K562 (cell line): ENCODE data around the gene PSMD4.

ENCODE experiments used
- CTCF ChIP-seq, 3 experiments: IDR thresholded peaks in 2 of 3; conservative IDR thresholded peaks in 1 of 3; 2 replicates each; pipeline ENCODE4 v1.5.1; 2011 to 2012; ENCODE audit warnings: low read length in 3 of 3, mild to moderate bottlenecking in 3 of 3, control low read depth in 2 of 3, improper control_type of control experiment in 1 of 3, inconsistent platforms in 1 of 3, low read depth in 1 of 3, mixed read lengths in 1 of 3, moderate library complexity in 1 of 3; ENCODE audit not compliant: insufficient read depth in 2 of 3
- DACH1 ChIP-seq: fragments of 450-650 bp; IDR thresholded peaks from 2 replicates; pipeline ENCODE4 v1.6.1; 2018; ENCODE audit not compliant: partially characterized antibody
- GABPB1 ChIP-seq: sonication (generic); formaldehyde crosslinking; IDR thresholded peaks from 2 replicates; pipeline ENCODE4 v1.8.0; 2022; ENCODE audit warnings: mild to moderate bottlenecking, missing genetic modification reagents
- HDAC1 ChIP-seq, 2 experiments: fragments of 450-650 bp; IDR thresholded peaks; 2 replicates each; pipeline ENCODE4 v1.6.1; 2016 to 2017; ENCODE audit warnings: inconsistent platforms in 1 of 2, mild to moderate bottlenecking in 1 of 2, moderate library complexity in 1 of 2
- MXI1 ChIP-seq: IDR thresholded peaks from 2 replicates; pipeline ENCODE4 v1.6.1; 2011; ENCODE audit warnings: low read depth, mild to moderate bottlenecking, improper control_type of control experiment, low read length
- ZBTB7A ChIP-seq: IDR thresholded peaks from 2 replicates; pipeline ENCODE4 v1.6.1; 2011; ENCODE audit warnings: low read depth, mild to moderate bottlenecking, low read length, moderate library complexity, borderline replicate concordance; ENCODE audit not compliant: control insufficient read depth
- ZNF780A ChIP-seq: fragments of 250-450 bp; sonication (Bioruptor Pico); IDR thresholded peaks from 2 replicates; pipeline ENCODE4 v1.5.0; 2021; ENCODE audit warnings: mild to moderate bottlenecking

DNA sequence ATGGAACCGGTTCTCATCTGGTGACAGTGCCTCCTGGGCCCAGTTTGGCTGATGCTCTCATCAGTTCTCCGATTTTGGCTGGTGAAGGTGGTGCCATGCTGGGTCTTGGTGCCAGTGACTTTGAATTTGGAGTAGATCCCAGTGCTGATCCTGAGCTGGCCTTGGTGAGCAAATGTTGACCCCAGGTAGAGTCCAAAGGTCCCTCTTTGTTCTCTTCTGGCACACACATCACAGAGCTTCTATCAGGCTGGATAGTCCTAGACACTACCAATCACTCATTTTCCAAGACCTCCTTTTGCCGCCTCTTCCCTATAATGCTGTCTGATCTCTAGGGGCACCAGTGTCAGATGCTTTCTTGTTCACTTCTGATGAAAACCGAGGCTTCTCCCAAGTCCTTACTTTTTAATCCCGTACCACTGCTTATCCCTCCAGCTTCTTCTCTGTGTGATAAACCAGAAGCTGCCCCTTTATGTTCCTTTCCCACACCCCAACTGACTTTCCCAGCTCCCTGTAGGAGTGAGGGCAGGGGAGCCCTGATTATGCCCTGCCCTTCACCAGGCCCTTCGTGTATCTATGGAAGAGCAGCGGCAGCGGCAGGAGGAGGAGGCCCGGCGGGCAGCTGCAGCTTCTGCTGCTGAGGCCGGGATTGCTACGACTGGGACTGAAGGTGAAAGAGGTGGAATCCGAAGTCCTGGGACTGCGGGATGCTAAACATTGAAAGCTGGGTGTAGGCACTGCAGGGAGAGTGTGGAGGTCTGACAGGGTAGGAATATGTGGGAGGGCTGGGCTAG, 11.1 kb downstream of the PSMD4 start:
- TF ChIP-seq GABPB1 (CRISPR knock-in tag) (no peak), CTCF (IDR thresholded peaks at IDR 0.05 in 2 of 3, conservative IDR thresholded peaks at IDR 0.05 in 1 of 3; ENCODE audit: insufficient read depth in 2 of 3, low read depth in 1 of 3, low read length in 3 of 3) (no peak), ZNF780A (CRISPR knock-in tag) (no peak), ZBTB7A (no peak), MXI1 (no peak), DACH1 (no peak), HDAC1 (IDR thresholded peaks at IDR 0.05) (no peak)
